NCI-H1930 (cell line): ENCODE measurements around the gene CGB2.
A peak's percentile ranks its signal among the peaks of the same experiment; 100 is the strongest.
"Not testable (repeated sequence)": the region's sequence is repeated elsewhere in the genome, so short reads cannot be mapped to it uniquely, and the experiment has no call there.

Experiments
- DNase-seq, 2 experiments: peaks; one replicate each; lab custom pipeline; 2025; lab: John Stamatoyannopoulos, UW

The CGB2 gene

DNA sequence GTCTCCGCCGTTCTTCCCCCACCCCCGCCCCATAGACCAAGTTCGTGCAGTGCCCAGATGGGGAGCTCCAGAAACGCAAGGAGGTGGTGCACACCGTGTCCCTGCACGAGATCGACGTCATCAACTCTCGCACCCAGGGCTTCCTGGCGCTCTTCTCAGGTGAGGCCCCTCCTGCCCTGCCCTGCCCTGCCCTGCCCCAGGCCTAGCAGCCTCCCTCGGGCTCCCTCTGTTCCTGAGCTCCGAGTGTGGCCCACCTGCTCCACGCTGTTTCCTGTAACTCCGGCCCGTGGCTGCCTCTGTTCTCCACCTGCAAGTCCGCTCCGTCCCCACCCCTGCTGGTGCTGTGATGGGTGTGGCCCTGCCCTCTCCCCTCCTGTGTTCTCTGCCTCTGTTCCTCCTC, 21.2 kb upstream of the CGB2 start:
- DNase-seq: no peak

DNA sequence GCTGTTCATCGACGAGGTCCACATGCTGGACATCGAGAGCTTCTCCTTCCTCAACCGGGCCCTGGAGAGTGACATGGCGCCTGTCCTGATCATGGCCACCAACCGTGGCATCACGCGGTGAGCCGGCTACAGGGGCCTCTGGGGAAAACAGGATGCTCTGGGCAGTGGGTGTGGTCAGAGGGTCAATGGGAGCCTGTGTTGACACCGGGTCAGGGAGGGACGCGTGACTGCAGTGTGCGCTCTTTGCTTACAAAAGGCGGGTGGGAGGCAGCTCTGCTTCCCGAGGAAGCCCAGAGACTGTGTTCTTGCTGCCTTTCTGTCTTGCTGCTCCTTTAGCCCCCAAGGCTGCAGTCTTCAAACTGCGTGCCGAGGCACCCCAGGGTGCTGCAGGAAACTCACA, 20.5 kb upstream of the CGB2 start:
- DNase-seq: no peak

DNA sequence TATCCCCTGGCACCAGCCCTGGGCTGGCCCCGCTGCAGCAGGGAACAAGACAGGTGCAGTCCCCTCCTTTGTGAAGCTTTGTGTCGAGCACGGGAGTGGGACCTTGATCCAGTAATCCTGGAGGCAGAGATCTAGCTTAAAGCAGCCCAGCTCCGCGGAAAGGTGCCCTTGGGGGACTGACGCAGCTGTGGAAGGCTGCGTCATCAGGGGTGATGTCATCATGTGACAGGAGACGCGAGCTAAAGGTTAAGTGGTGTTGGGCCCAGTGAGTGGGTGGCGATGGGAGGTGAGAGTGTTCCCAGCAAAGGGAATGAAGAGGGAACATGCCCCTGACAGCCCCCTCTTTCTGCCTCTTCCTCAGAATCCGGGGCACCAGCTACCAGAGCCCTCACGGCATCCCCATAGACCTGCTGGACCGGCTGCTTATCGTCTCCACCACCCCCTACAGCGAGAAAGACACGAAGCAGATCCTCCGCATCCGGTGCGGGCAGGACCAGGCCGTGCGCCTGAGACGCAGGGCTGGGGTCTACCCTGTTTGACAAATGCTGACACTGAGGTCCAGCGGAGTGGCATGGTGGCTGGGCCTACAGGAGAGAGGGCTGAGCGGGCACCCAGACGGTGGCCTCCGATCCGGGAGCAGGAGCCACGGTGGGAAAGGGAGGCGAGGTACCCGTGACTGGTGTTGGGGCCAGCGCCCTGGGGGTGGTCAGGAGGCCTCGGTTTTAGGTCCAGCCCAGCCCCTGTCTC, 17.4 kb upstream of the CGB2 start:
- DNase-seq: no peak

DNA sequence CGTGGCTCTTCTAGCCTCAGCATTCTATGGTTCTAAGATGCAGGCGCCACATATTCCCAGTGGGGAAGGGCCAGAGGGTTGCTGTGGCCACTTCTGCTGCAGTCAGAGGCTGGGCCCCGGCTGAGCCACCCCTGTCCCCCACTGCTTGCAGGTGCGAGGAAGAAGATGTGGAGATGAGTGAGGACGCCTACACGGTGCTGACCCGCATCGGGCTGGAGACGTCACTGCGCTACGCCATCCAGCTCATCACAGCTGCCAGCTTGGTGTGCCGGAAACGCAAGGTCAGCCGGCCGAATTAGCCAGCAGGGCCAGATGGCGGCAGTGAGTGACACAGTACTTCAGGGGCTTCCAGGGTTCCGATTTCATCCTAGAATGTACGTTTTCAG, 16.8 kb upstream of the CGB2 start:
- DNase-seq: no peak

DNA sequence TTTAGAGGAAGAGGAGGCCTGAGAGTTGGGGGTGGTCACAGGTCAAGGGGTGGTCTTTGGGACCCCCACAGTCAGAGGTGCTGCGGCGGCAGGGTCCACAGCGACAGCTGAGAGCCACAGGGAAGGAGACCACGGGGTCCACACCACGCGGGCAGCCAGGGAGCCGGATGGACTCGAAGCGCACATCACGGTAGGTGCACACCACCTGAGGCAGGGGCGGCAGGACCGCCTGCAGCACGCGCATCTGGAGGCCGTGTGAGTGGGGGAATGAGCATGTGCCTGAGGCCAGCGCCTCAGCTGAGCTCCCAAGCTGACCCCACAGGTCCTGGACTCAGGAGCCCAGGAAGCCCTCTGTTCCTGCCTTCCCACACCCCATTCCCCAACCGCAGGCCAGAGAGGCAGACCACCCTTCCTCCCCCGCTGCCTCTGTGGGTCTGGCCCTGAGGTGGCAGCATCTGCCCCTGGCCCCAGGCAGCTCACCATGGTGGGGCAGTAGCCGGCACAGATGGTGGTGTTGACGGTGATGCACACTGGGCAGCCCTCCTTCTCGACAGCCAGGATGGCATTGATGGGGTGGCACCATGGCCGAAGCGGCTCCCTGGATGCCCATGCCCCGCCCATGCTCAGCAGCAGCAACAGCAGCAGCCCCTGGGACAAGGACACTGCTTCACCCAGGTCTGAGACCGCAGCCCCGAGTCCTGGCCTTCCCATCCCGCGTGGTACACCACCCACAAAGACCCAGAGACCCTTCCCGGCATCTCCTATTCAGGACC, 15.4 kb upstream of the CGB2 start:
- DNase-seq: no peak

DNA sequence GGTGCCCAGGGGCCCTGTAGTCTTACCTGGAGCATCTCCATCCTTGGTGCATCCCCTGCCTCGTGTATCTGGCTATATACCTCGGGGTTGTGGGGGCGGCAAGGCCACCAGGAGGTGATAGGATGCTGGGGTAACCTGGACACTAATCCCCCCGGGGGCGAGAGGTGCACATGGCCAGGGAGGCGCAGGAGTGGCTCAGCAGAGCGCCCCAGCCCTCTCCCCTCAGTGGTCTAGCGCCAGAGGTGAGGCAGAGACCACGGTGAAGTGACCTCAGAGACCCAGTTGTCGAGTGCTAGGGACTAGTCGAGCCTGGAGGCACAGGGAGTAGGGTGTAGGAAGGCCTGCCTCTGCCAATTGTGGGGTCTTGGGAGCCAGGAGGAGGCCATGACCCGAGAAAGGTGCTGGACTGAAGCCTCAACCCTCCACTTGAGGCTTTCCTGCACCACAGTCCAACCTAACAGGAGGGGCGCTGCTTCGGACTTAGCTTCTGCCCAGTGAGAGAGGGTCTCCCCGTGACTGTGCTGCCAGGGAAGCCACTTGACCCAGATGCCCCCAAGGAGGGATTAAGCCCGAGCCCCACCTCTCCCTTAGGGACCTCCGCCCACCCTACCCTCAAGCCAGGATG, 14.5 kb upstream of the CGB2 start, which contains the start of gene LHB:
LHB (minus strand) TSS at position 51 of the 625 bp plus-strand sequence; CDS start at position 41, 10 bp downstream.
- DNase-seq: no peak

DNA sequence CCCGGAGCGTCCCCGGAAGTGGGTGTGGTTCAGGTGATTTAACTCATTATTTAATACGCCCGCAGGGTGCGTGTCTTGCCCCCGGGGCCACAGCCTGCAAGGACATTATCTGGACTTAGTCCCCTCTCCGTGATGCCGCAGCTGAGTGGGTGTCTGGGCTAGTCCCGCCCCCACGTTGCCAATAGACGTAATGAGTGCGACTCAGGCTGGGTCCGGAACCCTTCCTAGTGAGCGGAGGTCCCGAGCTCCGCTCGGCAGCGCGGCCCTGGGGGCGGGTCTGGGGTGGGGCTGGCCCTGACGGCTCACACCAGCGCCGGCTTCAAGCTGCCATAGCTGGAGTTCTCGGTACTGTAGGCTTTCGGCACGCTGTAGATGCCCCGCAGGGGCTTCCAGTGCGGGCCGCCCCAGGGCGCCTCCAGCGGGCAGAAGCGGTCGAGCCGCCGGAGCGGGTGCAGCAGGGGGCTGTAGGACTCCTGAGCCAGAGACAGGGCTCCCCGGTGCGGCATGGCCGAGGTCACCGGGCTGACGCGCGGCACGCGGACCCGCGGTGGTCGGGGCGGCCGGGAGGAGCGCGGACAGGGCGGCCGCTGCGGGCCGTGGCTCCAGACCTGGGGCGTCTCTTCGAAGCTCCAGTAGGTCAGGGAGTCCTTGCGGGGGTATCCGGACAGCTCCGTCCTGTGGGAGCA, 13.9 kb upstream of the CGB2 start:
- DNase-seq: peak; percentile 55 to 80

DNA sequence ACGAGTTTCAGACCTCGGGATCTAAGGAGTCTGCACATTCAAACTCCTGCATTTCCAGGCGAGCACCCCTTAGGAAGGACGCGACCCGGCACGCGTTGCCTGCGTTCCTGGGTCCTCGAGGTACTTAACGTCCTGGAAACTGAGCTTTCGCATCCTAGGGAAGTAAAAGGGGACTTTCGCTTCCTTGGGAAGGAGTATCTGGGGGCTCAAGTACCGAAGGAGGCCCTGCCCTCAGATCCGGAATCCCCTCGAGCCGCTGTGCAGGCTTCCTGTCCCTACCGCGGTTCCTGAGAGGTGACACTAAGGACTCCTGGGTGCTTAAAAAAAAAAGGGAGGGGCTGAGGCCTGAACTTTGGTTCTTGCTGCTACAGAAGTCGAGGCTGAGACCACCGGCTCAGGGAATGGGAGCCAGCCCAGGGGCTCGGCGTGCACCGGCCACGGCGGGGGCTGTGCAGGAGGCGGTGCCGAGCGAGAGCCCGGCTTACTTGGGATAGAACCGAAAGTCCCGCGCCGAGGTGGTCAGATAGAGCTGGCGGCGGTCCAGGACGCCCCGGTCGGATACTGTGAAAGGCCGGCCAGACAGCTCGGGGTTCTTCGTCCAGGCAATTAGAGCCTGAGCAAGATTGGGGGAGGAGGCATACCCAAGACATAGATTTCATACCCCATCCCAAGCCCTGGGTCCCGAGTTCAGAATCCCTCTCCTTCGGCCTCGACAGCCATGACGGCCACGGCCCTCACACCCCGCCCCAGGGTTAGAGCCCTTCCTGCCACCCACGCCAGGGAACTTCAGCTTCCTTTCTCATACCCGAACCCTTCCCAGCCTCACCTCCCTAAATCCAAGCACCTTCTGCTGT, 13.1 kb upstream of the CGB2 start:
- DNase-seq: not testable (repeated sequence)

DNA sequence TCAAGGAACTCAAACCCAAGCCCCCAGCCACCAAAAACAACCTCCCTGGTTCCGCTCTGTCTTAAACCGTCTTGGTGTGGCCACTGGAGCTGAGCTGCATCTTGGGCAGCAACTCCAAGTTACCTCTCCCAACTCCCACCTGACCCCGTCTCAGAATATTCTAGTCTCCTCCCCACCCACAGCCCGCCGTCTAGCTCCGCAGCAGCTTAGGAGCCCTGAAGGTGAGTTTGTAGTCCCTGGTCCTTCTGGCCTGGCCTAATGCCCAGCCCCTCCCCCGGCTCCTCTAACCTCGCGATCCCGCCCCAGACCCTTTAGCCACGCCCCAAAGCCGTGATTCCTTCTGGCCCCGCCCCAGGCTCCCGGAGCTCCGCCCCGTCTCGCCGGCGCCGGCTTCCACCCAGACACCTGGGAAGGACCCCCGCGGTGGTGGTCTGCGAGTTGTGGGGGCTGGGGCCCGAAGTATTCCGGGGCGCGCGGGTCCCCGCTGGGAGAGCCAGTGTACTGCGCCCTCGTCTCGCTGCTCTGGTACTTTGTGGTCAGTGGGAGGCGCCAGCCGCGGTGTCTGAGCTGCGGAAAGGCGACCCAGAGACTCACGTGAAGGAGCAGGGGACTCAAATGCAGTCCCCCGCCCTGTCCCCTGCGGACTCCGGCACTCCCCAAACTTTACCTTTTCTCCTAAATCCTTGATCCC, 12.3 kb upstream of the CGB2 start:
- DNase-seq: peak; percentile 47 to 68

DNA sequence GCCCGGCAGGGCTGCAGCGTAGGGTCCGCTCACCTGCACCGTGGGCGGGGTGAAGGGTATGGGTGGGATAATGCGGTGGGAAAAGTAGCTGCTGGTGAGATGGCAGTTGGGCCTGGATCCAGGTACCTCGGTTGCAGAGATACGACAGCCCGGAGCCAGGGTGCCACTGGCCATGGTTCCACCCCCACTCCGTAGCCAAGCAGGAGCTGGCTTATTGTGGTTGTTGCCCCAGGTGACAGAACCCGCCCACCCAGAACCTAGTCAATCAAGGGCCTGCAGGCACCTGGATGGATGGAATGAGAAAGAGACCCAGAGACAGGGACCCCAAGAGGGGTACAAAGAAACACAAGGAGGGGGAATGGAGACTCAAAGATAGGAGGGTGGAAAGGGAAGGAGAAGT, 11.3 kb upstream of the CGB2 start:
- DNase-seq: no peak

DNA sequence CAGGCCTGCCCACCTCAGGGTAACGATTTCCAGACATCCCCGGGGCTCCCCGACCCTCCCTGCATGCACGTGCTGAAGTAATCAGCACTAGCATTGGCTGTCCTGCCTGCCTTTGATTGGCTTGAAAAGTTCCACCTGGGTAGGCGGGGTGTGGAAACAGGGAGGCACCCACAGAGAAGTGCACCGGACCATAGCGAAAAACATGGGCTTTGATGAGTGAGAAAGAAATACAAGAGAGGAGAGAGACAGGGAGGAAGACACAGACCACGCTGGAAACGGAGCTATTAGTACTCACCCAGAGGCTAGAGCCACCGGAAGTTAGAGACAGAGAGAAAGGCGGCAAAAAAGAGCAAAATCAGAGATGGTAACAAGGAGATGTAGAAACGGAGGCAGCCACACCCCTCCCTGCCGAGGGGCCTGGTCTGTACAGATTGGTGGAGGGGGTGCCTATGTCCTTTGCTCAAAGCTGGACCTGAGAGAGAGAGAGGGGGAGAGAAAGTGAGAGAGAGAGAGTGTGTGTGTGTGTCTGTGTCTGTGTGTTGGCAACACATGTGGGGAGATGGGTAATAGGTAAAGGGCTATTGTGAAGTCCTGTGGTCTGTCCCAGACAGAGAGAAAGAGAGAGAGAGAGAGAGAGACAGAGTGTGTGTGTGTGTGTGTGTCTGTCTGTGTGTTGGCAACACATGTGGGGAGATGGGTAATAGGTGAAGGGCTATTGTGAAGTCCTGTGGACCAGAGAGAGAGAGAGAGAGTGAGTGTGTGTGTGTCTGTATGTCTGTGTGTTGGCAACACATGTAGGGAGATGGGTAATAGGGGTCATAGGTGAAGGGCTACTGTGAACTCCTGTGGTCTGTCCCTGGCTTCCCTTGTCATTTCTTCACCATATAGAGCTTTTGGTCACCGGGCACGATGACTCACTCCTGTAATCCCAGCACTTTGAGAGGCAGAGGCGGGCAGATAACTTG, 10.5 kb upstream of the CGB2 start:
- DNase-seq: no peak

DNA sequence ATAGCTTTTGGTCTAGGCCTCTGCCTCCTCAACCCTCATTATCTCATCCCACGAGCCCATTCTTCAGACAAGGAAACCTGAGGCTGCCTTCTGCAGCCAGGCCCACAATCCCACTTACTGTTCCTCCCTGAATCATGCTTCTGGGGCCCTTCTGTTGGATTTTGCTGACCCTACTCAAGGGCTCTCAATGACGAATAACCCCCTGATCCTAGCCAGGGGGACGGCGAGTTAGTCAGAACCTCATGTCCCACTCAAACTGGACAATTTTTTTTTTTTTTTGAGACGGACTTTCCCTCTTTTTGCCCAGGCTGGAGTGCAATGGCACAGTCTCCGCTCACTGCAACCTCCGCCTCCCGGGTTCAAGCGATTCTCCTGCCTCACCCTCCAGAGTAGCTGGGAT, 9.6 kb upstream of the CGB2 start:
- no peak for DNase-seq

DNA sequence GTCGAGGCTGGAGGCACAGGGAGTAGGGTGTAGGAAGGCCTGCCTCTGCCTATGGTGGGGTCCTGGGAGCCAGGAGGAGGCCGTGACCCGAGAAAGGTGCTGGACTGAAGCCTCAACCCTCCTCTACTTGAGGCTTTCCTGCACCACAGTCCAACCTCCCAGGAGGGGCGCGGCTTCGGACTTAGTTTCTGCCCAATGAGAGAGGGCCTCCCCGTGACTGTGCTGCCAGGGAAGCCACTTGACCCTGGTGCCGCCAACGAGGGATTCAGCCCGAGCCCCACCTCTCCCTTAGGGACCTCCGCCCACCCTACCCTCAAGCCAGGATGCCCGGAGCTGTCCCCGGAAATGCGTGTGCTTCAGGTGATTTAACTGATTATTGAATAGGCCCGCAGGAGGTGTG, 7.5 kb upstream of the CGB2 start, which contains the start of gene CGB3:
CGB3 (minus strand) TSS at position 101 of the 400 bp plus-strand sequence. CDS start 362 bp downstream, outside the sequence.
- not testable (repeated sequence) for DNase-seq

DNA sequence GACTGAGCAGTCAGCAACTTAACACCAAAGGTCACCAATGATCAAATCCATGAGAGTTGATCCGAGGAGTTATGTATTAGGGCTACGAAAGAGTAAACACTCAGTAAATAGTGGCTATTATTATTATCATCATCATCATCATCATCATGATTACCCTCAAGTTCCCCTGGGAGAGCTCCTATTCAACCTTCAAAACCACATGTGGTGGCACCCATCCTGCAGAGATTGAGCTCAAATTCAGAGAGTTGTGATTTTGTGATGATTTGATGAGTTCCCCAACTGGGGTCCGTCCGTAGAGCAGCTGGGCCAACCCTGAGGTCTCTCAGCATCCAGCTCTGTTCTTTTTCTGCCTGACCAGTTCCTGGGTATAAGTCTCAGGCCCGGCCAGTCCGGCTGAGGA, 6.6 kb upstream of the CGB2 start:
- DNase-seq: not testable (repeated sequence)

DNA sequence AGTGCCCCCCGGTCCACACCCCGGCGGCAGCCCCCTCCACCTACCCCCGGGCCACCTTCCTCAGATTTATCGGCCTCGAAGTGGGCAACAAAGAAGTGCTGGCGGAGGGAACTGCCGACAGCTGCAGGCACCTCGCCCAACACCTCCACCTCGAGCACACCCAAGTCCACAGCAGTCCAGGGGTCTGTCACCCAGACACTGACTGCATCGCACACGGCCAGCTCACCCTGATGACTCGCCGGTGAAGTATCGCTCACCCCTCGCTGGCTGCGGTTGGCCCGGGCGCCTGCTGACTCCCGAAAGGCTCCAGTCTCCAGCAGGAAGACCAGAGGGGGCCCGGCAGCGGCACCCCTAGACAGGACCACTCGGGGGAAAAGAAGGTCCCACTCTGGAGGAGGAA, 6.1 kb upstream of the CGB2 start:
- not testable (repeated sequence) for DNase-seq

DNA sequence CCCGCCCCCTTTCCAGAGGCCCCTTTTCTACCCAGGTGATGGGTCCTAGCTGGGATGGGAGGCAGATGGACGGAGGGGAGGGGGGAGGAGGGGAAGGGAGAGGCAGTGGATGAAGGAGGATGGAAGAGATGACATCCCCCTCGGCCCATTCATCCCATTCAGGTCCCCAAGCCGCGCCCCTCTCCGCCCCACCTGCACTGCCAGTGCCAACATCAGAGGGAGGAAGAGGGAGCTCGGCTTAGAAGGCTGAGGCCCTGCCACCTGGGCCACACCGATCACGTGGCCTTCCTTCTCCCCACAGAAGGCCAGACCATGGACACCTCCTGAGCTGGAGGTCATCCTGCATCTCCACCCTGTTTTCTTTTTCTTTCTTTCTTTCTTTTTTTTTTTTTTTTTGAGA, 3.0 kb upstream of the CGB2 start:
- not testable (repeated sequence) for DNase-seq

DNA sequence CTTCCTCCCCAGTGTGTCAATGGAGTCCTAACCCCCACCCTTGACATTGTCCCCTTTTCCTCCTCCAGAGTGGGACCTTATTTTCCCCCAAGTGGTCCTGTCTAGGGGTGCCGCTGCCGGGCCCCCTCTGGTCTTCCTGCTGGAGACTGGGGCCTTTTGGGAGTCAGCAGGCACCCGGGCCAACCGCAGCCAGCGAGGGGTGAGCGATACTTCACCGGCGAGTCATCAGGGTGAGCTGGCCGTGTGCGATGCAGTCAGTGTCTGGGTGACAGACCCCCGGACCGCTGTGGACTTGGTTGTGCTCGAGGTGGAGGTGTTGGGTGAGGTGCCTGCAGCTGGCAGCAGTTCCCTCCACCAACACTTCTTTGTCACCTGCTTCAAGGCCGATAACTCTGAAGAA, 1.9 kb upstream of the CGB2 start:
- not testable (repeated sequence) for DNase-seq

DNA sequence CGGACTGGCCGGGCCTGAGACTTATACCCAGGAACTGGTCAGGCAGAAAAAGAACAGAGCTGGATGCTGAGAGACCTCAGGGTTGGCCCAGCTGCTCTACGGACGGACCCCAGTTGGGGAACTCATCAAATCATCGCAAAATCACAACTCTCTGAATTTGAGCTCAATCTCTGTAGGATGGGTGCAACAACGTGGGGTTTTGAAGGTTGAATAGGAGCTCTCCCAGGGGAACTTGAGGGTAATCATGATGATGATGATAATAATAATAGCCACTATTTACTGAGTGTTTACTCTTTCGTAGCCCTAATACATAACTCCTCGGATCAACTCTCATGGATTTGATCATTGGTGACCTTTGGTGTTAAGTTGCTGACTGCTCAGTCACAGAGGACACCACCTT, 1.4 kb upstream of the CGB2 start:
- not testable (repeated sequence) for DNase-seq

DNA sequence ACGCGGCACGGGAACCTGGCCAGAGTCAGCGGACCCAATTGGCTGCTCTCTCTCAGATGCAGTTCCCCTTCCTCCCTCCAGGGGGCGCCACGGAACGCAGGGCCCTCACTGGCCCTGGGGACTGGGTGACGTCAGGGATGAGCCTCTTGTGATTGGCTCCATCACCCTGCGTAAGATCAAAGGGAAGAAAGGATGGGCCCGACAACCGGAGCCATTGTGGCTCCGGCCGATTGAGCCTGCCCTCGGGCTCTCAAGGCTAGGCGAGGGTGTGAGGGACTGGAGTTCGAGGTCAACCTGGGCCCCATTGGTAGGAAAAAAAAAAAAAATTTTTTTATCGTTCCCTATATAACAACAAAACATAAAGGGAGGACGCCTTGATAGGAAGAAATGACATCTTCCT, 5.1 kb downstream of the CGB2 start, which contains the start of gene CGB1:
CGB1 (minus strand) TSS at position 81 of the 400 bp plus-strand sequence. CDS start 184 bp downstream, outside the sequence.
- DNase-seq: peak; percentile 96 to 98
